ENCODE measurements around the gene RCOR1.

RCOR1 gene

GRCh38 chr14:102723650-102724049 is 131.2 kb downstream of the RCOR1 start:
- no peak for DNase-seq (ENCODE audit: low read depth)

GRCh38 chr14:102726191-102726949 is 133.9 kb downstream of the RCOR1 start:
- DNase-seq (ENCODE audit: low read depth) = no peak

GRCh38 chr14:102727336-102728095 is 135.1 kb downstream of the RCOR1 start:
- DNase-seq (ENCODE audit: low read depth) = no peak

GRCh38 chr14:102728501-102728900 is 136.1 kb downstream of the RCOR1 start:
- no peak for DNase-seq (ENCODE audit: low read depth)

- DNase-seq (ENCODE audit: low read depth) = no peak
Measured at GRCh38 chr14:102729268-102729667, 136.8 kb downstream of the RCOR1 start.

DNA sequence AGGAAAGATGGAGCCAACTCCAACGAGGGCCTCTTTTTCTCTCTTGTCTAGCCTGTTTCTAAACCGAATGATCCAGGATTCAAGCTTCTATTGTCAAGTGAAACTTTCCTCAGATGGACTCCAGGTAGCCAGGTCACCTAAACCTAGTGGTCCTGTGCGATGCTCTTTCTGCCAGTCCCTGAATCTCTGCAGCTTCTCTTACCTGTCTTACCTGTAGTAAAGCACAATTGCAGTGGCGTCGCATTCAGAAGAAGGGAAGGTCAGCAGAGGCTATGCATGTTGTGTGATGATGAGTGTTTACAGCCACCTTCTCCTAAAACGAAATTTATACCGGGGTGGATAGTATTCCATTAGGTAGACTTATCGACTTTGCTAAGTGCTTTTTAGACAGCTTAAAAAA is 137.4 kb downstream of the RCOR1 start:
- no peak for DNase-seq (ENCODE audit: low read depth)

DNA sequence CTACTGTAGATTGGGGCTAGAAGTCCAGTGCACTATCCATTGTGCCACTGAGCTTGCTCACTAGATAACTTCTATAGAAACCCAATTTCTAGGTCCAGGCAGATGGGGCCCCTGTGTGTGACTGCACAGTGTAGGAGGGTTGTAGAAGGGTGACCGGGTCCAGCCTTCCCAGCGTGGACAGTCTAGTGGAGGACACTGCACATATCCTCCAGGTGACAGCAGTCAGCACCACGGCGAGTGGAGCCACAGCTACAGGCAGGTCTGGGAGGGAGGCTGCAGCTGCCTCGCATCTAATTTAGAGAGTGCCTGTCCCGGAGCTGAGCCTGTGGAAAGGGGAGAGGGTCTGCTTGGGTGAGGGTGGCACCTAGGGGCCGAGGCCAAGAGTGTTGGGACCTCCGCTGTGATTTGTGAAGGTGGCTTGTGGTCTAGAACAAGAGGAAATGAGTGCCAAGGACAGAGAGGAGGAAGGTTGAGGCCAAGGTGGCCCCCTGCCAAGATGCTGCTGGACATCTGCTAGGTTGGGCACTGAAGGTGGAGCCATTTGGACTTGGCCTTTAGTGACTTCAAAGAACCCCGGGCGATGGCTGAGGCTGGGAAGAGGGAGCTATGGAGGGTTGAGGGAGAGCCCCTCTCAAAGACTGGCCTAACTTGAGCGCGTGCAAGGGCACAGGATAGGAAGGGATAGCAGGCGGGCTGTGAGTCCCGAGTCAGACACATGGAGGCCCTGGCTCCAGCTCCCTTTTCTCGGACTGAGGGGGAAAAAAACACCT is 138.8 kb downstream of the RCOR1 start:
- no peak for DNase-seq (ENCODE audit: low read depth)

DNA sequence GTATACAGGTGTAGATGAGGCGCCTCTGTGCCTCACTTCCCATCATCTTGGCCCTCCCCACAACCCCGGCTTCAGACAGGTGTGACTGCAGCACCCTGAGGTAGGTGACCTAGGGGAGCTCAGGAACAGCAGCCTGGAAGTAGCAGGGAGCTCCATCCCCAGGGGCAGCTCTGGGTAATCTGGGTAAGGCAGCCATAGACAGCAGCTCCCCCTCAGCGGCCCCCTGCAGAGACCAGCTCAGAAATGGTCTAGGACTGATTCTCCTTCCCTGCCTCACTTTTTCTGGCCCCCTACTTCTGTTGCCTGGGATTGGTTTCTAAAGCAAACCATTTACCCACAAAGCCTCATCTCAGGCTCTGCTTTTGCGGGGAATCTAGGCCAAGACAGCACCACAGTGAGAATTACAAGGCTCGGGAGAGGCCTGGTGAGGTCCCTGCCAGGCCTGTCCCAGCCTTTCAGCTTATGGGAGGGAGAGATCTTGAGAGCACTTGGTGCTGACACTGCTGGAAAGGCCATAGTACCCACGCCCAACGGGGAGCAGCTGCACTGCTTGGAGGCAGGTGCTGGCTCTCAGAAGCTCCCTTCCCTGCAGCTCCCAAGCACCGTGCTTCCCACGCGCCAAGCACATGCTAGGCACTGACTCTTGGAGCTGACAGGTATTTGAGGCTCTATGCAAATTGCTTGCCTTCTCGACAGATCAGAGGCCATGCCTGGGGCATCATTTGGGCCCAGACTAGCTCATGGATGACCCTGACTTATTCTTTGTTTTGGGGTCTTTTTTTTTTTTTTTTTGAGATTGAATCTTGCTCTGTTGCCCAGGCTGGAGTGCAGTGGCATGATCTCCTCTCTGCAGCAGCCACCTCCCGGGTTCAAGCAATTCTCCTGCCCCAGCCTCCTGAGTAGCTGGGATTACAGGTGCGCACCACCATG is 139.7 kb downstream of the RCOR1 start:
- DNase-seq (ENCODE audit: low read depth) = no peak

- no peak for DNase-seq (ENCODE audit: low read depth)
Measured at GRCh38 chr14:102732924-102733323, 140.5 kb downstream of the RCOR1 start.

DNA sequence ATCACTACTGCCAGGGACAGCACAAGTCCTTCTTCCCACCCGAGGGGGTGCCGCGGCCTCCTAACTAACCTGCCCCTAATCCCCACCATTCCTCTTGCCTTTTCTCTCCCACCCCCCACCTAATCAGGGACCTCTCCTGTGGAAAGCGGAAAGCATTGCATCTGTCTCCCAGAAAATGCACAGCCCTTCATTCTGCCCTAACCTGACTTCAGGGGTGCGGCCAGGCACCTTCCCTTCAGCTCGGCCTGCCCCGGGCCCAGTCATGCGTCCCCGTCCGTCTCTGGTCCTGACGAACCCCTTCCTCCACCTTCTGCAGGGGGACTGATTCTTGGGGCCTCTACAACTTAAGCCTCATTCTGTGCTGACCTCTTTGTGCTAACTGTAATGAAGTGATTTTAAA is 140.9 kb downstream of the RCOR1 start:
- no peak for DNase-seq (ENCODE audit: low read depth)

DNA sequence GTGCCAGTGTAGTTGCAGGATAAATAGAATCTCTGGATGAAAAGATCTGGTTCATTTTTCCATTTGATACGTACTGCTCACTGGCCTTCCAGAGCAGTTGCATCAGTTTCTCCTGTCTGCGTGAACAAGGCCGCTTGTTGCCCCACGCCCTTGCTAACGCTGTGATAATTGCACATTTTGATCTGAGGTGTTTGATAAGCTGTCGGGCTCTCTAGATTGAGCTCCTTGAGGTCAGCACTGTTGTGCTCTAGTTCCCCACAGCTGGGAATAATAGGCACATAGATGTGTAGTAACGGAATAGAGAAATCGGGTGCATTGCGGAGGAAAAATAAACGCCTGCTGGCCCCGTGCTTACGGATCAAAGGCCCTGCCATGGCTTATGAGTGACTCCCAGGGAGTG is 142.0 kb downstream of the RCOR1 start:
- no peak for DNase-seq (ENCODE audit: low read depth)

DNA sequence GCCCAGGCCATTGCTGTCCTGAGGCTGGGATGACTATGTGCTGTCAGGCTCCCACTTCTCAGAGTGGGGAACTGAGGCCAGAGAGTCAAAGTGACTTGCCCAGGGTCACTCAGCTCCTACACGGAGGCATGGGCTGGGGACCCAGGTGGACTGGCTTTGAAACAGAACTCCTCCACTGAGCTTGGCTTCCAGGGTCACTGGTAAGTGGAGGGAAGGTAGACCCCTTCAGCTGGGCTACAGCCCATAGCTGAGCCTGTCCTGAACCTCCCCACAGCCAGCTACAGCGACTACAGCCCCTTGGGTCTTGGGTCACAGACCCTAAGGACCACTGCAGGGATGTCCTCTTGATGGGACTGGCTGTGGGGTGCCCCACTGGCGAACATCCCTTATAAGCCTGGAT is 144.5 kb downstream of the RCOR1 start:
- DNase-seq (ENCODE audit: low read depth) = no peak

- DNase-seq (ENCODE audit: low read depth) = no peak
Measured at GRCh38 chr14:102737402-102738372, 145.2 kb downstream of the RCOR1 start.

- no peak for DNase-seq (ENCODE audit: low read depth)
Measured at GRCh38 chr14:102738373-102739189, 146.1 kb downstream of the RCOR1 start.

DNA sequence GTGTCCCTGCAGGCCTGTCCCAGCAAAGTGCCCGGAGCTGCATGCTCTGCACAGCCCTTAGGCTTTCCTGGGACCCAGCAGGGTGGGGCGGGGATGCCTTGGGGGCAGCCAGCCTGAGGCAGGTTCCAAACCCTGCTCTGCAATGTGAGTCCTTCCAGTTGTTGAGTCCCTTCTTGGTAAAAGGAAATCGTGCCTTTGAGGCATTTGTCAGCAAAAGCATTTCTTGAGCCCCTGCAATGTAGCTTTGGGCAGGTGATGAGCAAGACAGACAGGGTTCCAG is 146.7 kb downstream of the RCOR1 start:
- no peak for DNase-seq (ENCODE audit: low read depth)

DNA sequence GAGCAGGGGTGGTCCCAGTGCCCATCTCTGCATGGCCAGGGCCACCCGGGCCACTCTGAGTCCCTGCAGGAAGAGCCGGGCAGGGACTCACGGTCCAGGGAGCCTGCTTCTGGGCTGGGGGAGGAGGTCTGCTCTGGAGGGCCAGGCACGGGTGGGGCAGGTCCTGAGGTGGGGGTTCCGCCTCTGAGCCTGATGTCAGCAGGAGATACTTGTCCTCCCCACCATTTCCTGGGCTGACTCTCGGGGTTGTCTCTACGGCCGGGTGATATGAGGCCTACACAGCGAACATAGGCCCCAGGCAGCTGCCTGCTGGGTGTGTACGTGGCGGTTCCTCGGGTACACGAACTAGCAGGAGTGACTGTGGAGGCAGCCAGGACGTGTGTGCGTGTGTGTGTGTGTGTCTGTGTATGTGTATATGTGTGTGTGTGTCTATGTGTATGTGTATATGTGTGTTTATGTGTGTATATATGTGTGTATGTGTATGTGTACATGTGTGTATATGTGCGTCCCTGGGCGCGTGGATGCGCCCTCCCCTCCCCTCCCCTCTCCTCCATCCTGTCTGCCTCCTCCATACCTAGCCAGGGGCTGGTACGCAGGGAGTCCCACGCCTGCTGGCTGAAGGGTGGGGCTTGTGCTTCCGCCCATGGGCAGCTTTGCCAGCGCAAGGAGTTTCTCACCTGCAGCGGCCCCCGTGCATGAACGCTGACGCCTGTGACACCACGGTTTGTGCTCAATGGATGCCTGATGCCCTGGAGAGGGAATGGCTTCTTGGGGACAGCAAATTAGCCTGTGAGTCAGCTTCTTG is 154.4 kb downstream of the RCOR1 start:
- no peak for DNase-seq (ENCODE audit: low read depth)

DNA sequence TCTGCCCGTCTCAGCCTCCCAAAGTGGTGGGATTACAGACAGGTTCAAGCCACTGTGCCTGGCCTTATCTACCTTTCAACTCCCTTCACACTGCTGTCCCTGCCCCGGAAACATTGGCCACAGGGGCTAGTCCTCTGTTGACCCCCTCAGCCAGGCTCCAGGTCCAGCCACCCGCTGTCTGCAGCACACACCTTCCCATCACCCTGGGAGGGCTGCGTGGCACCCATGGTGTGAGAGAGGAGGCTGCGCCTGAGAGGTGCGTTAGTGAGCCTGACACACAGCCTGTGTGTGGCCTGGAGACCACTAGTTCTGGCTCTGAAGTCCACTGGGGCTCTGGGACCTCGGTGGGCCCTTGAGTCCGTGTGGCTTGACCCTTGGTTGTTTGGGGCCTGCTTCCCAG is 156.4 kb downstream of the RCOR1 start:
- DNase-seq (ENCODE audit: low read depth) = no peak

- DNase-seq (ENCODE audit: low read depth) = no peak
Measured at GRCh38 chr14:102749393-102750305, 157.2 kb downstream of the RCOR1 start.

Measured in stimulated activated CD8-positive, alpha-beta memory T cell treated with anti-CD3 and anti-CD28 coated beads, Interleukin-15, amount 100 ng/mL, for 1 hour (primary cell).